ENCODE data around the gene CLDN24.
"Not testable (repeated sequence)": the region's sequence is repeated elsewhere in the genome, so short reads cannot be mapped to it uniquely, and the experiment has no call there.

The CLDN24 gene

GRCh38 chr4:183345261-183345660, 23.0 kb upstream of the CLDN24 start:
- no peak for DNase-seq

GRCh38 chr4:183344523-183345255, 22.5 kb upstream of the CLDN24 start:
- no peak for DNase-seq

GRCh38 chr4:183343730-183344129, 21.5 kb upstream of the CLDN24 start:
- DNase-seq, result no peak

GRCh38 chr4:183342541-183343533, 20.6 kb upstream of the CLDN24 start:
- DNase-seq, result peak; percentile 66

GRCh38 chr4:183337833-183338232, 15.6 kb upstream of the CLDN24 start:
- DNase-seq, result no peak

GRCh38 chr4:183337349-183337748, 15.1 kb upstream of the CLDN24 start:
- DNase-seq, result no peak

GRCh38 chr4:183335369-183335940, 13.2 kb upstream of the CLDN24 start:
- DNase-seq, result peak; percentile 33

- DNase-seq, result no peak
Measured at GRCh38 chr4:183333983-183334382, 11.8 kb upstream of the CLDN24 start.

GRCh38 chr4:183333202-183333601, 11.0 kb upstream of the CLDN24 start:
- no peak for DNase-seq

- no peak for DNase-seq
Measured at GRCh38 chr4:183332447-183332846, 10.2 kb upstream of the CLDN24 start.

GRCh38 chr4:183330841-183331240, 8.6 kb upstream of the CLDN24 start:
- DNase-seq, result no peak

GRCh38 chr4:183329954-183330742, 7.9 kb upstream of the CLDN24 start:
- DNase-seq, result no peak

- no peak for DNase-seq
Measured at GRCh38 chr4:183329244-183329643, 7.0 kb upstream of the CLDN24 start.

GRCh38 chr4:183328832-183329231, 6.6 kb upstream of the CLDN24 start:
- DNase-seq, result no peak

- DNase-seq, result no peak
Measured at GRCh38 chr4:183327827-183328226, 5.6 kb upstream of the CLDN24 start.

GRCh38 chr4:183326853-183327252, 4.6 kb upstream of the CLDN24 start:
- no peak for DNase-seq

- not testable (repeated sequence) for DNase-seq
Measured at GRCh38 chr4:183326387-183326786, 4.2 kb upstream of the CLDN24 start.

- no peak for DNase-seq
Measured at GRCh38 chr4:183324619-183325018, 2.4 kb upstream of the CLDN24 start.

GRCh38 chr4:183324056-183324455, 1.8 kb upstream of the CLDN24 start:
- not testable (repeated sequence) for DNase-seq

GRCh38 chr4:183323295-183323694, 1.1 kb upstream of the CLDN24 start:
- no peak for DNase-seq

GRCh38 chr4:183321516-183321915, 710 bp downstream of the CLDN24 start:
- DNase-seq, result no peak

- no peak for DNase-seq
Measured at GRCh38 chr4:183321079-183321478, 1.1 kb downstream of the CLDN24 start.

All from hematopoietic multipotent progenitor cell treated with erythropoietin and hydrocortisone succinate and interleukin-3 and kit ligand, for 4 days (in vitro differentiated cells).